ENCODE results near the gene GPX1. TPM values are rescaled to one million over a fixed set of nuclear protein-coding genes. Genes with fewer than 3 reads are reported as not detected.

Gene GPX1
- polyA plus RNA-seq, 2 of the 4 experiments (the other 2 are of a cell fraction) = 150 to 271 TPM

DNA sequence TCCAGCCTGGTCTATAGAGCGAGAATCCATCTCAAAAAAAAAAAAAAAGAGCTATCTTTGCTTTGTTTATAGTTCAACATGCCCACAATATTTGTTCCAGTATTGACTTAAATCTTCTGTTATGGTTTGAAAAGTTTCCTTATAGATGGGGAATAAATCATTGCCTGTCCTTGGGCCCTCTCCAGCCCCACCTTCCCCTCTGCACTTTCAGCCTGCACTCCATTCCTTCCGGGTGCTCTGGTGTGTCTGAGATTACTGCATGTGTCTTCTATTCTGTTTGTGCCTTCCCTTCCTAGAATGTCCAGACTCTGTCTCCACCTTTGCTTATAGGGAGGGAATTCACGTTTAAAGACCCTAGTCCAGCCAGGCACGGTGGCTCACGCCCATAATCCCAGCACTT lies 25.2 kb upstream of the GPX1 start:
- POLR2A ChIA-PET = no interaction called here
- no peak for FAIRE-seq
- 0 out of 3 replicates have a peak, but pooled peaks cover 2% of the 10 kb centered on the region for H3K9me3 ChIP-seq
- H3K4me2 ChIP-seq = no peak overlapping the region
- TF ChIP-seq POLR2A (IDR thresholded peaks at IDR 0.05; ENCODE audit: low read length) (no peak), MYC (IDR thresholded peaks at IDR 0.05; ENCODE audit: borderline replicate concordance, low read length) (no peak), PHF8 (IDR thresholded peaks at IDR 0.05; ENCODE audit: borderline replicate concordance, low read depth) (no peak), ZSCAN20 (CRISPR knock-in tag; IDR thresholded peaks at IDR 0.05) (no peak), RAD21 (conservative IDR thresholded peaks at IDR 0.05 in 1 of 2, IDR thresholded peaks at IDR 0.05 in 1 of 2) (no peak), HOXA7 (CRISPR knock-in tag; IDR thresholded peaks at IDR 0.05) (no peak)
- TF ChIP-seq, protein P1, sequence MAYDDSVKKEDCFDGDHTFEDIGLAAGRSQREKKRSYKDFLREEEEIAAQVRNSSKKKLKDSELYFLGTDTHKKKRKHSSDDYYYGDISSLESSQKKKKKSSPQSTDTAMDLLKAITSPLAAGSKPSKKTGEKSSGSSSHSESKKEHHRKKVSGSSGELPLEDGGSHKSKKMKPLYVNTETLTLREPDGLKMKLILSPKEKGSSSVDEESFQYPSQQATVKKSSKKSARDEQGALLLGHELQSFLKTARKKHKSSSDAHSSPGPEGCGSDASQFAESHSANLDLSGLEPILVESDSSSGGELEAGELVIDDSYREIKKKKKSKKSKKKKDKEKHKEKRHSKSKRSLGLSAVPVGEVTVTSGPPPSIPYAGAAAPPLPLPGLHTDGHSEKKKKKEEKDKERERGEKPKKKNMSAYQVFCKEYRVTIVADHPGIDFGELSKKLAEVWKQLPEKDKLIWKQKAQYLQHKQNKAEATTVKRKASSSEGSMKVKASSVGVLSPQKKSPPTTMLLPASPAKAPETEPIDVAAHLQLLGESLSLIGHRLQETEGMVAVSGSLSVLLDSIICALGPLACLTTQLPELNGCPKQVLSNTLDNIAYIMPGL (CRISPR knock-in tag; IDR thresholded peaks at IDR 0.05; ENCODE audit: borderline replicate concordance) = no peak
- TF ChIP-seq, protein P2, sequence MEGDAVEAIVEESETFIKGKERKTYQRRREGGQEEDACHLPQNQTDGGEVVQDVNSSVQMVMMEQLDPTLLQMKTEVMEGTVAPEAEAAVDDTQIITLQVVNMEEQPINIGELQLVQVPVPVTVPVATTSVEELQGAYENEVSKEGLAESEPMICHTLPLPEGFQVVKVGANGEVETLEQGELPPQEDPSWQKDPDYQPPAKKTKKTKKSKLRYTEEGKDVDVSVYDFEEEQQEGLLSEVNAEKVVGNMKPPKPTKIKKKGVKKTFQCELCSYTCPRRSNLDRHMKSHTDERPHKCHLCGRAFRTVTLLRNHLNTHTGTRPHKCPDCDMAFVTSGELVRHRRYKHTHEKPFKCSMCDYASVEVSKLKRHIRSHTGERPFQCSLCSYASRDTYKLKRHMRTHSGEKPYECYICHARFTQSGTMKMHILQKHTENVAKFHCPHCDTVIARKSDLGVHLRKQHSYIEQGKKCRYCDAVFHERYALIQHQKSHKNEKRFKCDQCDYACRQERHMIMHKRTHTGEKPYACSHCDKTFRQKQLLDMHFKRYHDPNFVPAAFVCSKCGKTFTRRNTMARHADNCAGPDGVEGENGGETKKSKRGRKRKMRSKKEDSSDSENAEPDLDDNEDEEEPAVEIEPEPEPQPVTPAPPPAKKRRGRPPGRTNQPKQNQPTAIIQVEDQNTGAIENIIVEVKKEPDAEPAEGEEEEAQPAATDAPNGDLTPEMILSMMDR (IDR thresholded peaks at IDR 0.05) = no peak
- TF ChIP-seq, protein P3, sequence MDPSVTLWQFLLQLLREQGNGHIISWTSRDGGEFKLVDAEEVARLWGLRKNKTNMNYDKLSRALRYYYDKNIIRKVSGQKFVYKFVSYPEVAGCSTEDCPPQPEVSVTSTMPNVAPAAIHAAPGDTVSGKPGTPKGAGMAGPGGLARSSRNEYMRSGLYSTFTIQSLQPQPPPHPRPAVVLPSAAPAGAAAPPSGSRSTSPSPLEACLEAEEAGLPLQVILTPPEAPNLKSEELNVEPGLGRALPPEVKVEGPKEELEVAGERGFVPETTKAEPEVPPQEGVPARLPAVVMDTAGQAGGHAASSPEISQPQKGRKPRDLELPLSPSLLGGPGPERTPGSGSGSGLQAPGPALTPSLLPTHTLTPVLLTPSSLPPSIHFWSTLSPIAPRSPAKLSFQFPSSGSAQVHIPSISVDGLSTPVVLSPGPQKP (IDR thresholded peaks at IDR 0.05; ENCODE audit: low read depth, low read length) = no peak
- TF ChIP-seq, protein P4, sequence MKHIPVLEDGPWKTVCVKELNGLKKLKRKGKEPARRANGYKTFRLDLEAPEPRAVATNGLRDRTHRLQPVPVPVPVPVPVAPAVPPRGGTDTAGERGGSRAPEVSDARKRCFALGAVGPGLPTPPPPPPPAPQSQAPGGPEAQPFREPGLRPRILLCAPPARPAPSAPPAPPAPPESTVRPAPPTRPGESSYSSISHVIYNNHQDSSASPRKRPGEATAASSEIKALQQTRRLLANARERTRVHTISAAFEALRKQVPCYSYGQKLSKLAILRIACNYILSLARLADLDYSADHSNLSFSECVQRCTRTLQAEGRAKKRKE (CRISPR knock-in tag; IDR thresholded peaks at IDR 0.05; ENCODE audit: low read depth) = no peak
- H3K4me1 ChIP-seq = peaks cover 11% of the 10 kb centered on the region
- WGBS (ENCODE audit: missing lambda C conversion rate) = 78% methylated on average over 5 of the region's 5 CpGs
- CTCF ChIA-PET = no interaction called here
- H3K4me3 ChIP-seq = no peak overlapping the region
- ATAC-seq = no peak; a peak in 1 of 6 replicates
- DNase-seq (ENCODE audit: low read depth in 1 of 2, low spot score in 1 of 2) = no peak
- no peak overlapping the region for H3K27ac ChIP-seq

DNA sequence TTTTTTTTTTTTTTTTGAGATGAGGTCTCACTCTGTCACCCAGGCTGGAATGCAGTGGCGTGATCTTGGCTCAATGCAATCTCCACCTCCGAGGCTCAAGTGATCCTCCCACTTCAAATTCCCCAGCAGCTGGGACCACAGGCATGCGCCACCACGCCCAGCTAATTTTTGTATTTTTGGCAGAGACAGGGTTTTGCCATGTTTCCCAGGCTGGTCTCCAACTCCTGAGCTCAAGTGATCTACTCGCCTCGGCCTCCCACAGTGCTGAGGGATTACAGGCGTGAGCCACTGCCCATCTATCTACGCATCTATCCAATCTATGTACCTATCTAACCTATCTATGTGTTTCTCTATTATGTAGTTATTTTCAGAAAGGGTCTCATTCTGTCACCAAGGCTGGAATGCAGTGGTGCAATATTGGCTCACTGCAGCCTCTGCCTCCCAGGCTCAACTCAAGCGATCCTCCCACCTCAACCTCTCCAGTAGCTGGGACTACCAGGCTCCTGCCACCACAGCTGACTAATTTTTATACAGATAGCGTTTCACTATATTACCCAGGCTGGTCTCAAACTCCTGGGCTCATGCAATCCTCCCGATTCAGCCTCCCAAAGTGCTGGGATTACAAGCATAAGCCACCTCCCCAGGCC lies 20.2 kb upstream of the GPX1 start:
- TF ChIP-seq CEBPB (IDR thresholded peaks at IDR 0.05) (no peak), EHF (CRISPR knock-in tag; IDR thresholded peaks at IDR 0.05) (no peak), POLR2A (IDR thresholded peaks at IDR 0.05; ENCODE audit: low read length) (no peak)
- TF ChIP-seq, protein P2 (IDR thresholded peaks at IDR 0.05) = no peak
- TF ChIP-seq, protein P5, sequence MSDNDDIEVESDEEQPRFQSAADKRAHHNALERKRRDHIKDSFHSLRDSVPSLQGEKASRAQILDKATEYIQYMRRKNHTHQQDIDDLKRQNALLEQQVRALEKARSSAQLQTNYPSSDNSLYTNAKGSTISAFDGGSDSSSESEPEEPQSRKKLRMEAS (IDR thresholded peaks at IDR 0.05) = no peak
- TF ChIP-seq, protein P6, sequence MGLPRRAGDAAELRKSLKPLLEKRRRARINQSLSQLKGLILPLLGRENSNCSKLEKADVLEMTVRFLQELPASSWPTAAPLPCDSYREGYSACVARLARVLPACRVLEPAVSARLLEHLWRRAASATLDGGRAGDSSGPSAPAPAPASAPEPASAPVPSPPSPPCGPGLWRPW (IDR thresholded peaks at IDR 0.05) = no peak
- H3K4me2 ChIP-seq = no peak overlapping the region
- H3K4me3 ChIP-seq = no peak overlapping the region
- ATAC-seq = no peak
- POLR2A ChIA-PET = no interaction called here
- DNase-seq (ENCODE audit: low read depth in 1 of 2, low spot score in 1 of 2) = no peak
- 88% methylated on average over 11 of the region's 11 CpGs for WGBS (ENCODE audit: missing lambda C conversion rate)
- H3K27ac ChIP-seq = no peak overlapping the region
- CTCF ChIA-PET = interaction anchor here (0.6 kb wide), 1 partner anchor 325 kb away, joined by 3 read pairs; no protein-coding TSS in a partner anchor
- peaks cover 3% of the 10 kb centered on the region; the same call in 1 of the 3 replicates for H3K4me1 ChIP-seq
- H3K9me3 ChIP-seq = 0 out of 3 replicates have a peak, but pooled peaks cover 3% of the 10 kb centered on the region
- FAIRE-seq = no peak
